Transverse colon (tissue), 4 donors: ENCODE measurements around the gene KIF16B.

Experiments
- POLR2A ChIP-seq: fragments of 450-650 bp; IDR thresholded peaks from one replicate; pipeline ENCODE4 v1.6.1; 2016; ENCODE audit warnings: antibody characterized with exemption, mild to moderate bottlenecking, moderate library complexity
- POLR2AphosphoS5 ChIP-seq, 3 donors: sonication (generic); formaldehyde crosslinking; IDR thresholded peaks; one replicate each; pipeline ENCODE4 v1.6.1; 2016; ENCODE audit warnings: antibody characterized with exemption in 3 of 3
- TF ChIP-seq, protein P1 (sequence below), 5 experiments: fragments of 200-600 bp in 3 of 5; fragments of 450-650 bp in 2 of 5; sonication (generic) in 3 of 5; IDR thresholded peaks; 1 replicate in 2 of 5; 2 replicates in 3 of 5; pipeline ENCODE4 v1.5.1; 2016 to 2017; ENCODE audit warnings: antibody characterized with exemption in 5 of 5, inconsistent platforms in 3 of 5, mild to moderate bottlenecking in 2 of 5, moderate library complexity in 1 of 5

DNA sequence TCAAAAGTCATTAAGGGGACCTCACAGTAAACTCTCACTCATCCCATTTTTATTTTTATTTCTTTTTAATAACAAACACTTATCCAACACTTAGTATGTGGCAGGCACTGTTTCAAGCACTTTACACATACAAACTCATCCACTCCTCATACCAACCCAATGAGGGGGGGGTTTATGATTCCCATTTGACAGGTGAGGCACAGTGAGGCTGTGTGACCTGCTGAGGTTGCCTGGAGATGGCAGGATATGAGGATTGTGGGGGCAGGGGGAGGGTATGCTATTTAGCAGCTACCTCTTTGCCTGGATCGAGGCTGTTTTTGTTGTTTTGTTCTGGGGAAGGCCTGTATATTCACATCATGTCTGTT is 219.8 kb downstream of the KIF16B start:
- TF ChIP-seq, protein P1, sequence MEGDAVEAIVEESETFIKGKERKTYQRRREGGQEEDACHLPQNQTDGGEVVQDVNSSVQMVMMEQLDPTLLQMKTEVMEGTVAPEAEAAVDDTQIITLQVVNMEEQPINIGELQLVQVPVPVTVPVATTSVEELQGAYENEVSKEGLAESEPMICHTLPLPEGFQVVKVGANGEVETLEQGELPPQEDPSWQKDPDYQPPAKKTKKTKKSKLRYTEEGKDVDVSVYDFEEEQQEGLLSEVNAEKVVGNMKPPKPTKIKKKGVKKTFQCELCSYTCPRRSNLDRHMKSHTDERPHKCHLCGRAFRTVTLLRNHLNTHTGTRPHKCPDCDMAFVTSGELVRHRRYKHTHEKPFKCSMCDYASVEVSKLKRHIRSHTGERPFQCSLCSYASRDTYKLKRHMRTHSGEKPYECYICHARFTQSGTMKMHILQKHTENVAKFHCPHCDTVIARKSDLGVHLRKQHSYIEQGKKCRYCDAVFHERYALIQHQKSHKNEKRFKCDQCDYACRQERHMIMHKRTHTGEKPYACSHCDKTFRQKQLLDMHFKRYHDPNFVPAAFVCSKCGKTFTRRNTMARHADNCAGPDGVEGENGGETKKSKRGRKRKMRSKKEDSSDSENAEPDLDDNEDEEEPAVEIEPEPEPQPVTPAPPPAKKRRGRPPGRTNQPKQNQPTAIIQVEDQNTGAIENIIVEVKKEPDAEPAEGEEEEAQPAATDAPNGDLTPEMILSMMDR (IDR thresholded peaks at IDR 0.05): no peak
- TF ChIP-seq POLR2A (no peak), POLR2AphosphoS5 (IDR thresholded peaks at IDR 0.05) (no peak)
